Keratinocyte (primary cell): ENCODE data around the gene MIDN. TPM values are rescaled to one million over a fixed set of nuclear protein-coding genes. Genes with fewer than 3 reads are reported as not detected.

Experiments used
- DNase-seq: peaks from one replicate; pipeline ENCODE4 v3.0.0-alpha.2; 2011; ENCODE audit warnings: low read depth, missing footprints, low spot score
- FAIRE-seq: peaks from 2 replicates; lab custom pipeline; 2011; peaks lifted over from hg19 to GRCh38; lab: Jason Lieb, UNC
- H2AFZ ChIP-seq: 2 replicates; pipeline ENCODE4 v1.6.0; 2012; ENCODE audit warnings: low read length, control low read depth, inconsistent platforms; ENCODE audit not compliant: control insufficient read depth
- H3K27ac ChIP-seq: 2 replicates; pipeline ENCODE4 v1.5.1; 2011; ENCODE audit warnings: low read length; ENCODE audit not compliant: control insufficient read depth, insufficient read depth
- H3K27me3 ChIP-seq: 3 replicates; pipeline ENCODE4 v1.6.0; 2011; ENCODE audit warnings: low read length; ENCODE audit not compliant: control insufficient read depth, insufficient read depth; ENCODE audit errors: extremely low read depth
- H3K36me3 ChIP-seq, 2 experiments: 2 replicates in 1 of 2; 3 replicates in 1 of 2; pipeline ENCODE4 v1.5.1; 2011; ENCODE audit warnings: low read length in 2 of 2, mild to moderate bottlenecking in 1 of 2; ENCODE audit not compliant: control insufficient read depth in 2 of 2, insufficient read depth in 2 of 2; ENCODE audit errors: extremely low read depth in 1 of 2
- H3K4me1 ChIP-seq: 3 replicates; pipeline ENCODE4 v1.5.1; 2011; ENCODE audit warnings: low read length; ENCODE audit not compliant: control insufficient read depth, insufficient read depth; ENCODE audit errors: extremely low read depth
- H3K4me2 ChIP-seq: 3 replicates; pipeline ENCODE4 v1.6.0; 2011; ENCODE audit warnings: low read depth, low read length; ENCODE audit not compliant: control insufficient read depth, insufficient read depth; ENCODE audit errors: extremely low read depth
- H3K4me3 ChIP-seq, 3 experiments: fragments of 200-600 bp in 1 of 3; sonication (generic) in 1 of 3; 2 replicates in 2 of 3; 3 replicates in 1 of 3; pipeline ENCODE4 v1.5.1; 2011 to 2016; ENCODE audit warnings: low read length in 3 of 3, mild to moderate bottlenecking in 3 of 3, control low read depth in 2 of 3, inconsistent platforms in 1 of 3, low read depth in 1 of 3, mixed read lengths in 1 of 3, mixed run types in 1 of 3, moderate library complexity in 1 of 3; ENCODE audit not compliant: control insufficient read depth in 2 of 3, insufficient read depth in 2 of 3; ENCODE audit errors: extremely low read depth in 1 of 3
- H3K79me2 ChIP-seq: 2 replicates; pipeline ENCODE4 v1.6.0; 2012; ENCODE audit warnings: low read length; ENCODE audit not compliant: control insufficient read depth, insufficient read depth
- H3K9ac ChIP-seq: 3 replicates; pipeline ENCODE4 v1.6.0; 2011; ENCODE audit warnings: low read length; ENCODE audit not compliant: control insufficient read depth, insufficient read depth; ENCODE audit errors: extremely low read depth
- H3K9me1 ChIP-seq: 3 replicates; pipeline ENCODE4 v1.6.0; 2011; ENCODE audit warnings: low read length; ENCODE audit not compliant: control insufficient read depth, insufficient read depth; ENCODE audit errors: extremely low read depth
- H3K9me3 ChIP-seq: 2 replicates; pipeline ENCODE4 v1.5.1; 2012; ENCODE audit warnings: low read depth, low read length; ENCODE audit not compliant: control insufficient read depth
- H4K20me1 ChIP-seq: 3 replicates; pipeline ENCODE4 v1.6.0; 2011; ENCODE audit warnings: low read length; ENCODE audit not compliant: control insufficient read depth, insufficient read depth; ENCODE audit errors: extremely low read depth
- EZH2 ChIP-seq: IDR thresholded peaks from one replicate; pipeline ENCODE4 v1.6.1; 2012; ENCODE audit warnings: inconsistent platforms, mild to moderate bottlenecking, low read length, moderate library complexity
- dilution Hi-C: fragments of 300-500 bp; cut with MboI; formaldehyde crosslinking; loops from one replicate; pipeline ENCODE4 v1.7.0; 2020; ENCODE audit warnings: low sequenced_read_pairs; ENCODE audit not compliant: extremely low pct_ligation_motif_present
- polyA plus RNA-seq, 5 experiments: library from polyadenylated mRNA; depleted of rRNA in 3 of 5; stranded (reverse) in 3 of 5; stranded (forward) in 1 of 5; unstranded in 1 of 5; fragments of >200 nt; gene quantifications; 1 replicate in 1 of 5; 2 replicates in 3 of 5; 3 replicates in 1 of 5; pipeline versions ENCODE4 v1.2.1 to v1.2.3, GENCODE V29; 2011 to 2012; ENCODE audit warnings: missing spikeins in 2 of 5, low read depth in 1 of 5, low replicate concordance in 1 of 5
- TF ChIP-seq, protein P1 (sequence below), 3 experiments: IDR thresholded peaks in 1 of 3; conservative IDR thresholded peaks in 1 of 3; optimal IDR thresholded peaks in 1 of 3; 2 replicates in 2 of 3; 3 replicates in 1 of 3; pipeline versions ENCODE3 to v1.5.1; 2011; ENCODE audit warnings: low read length in 3 of 3, mild to moderate bottlenecking in 3 of 3, moderate library complexity in 2 of 3, control low read depth in 1 of 3, inconsistent platforms in 1 of 3; ENCODE audit not compliant: insufficient read depth in 2 of 3; ENCODE audit errors: extremely low read depth in 1 of 3

MIDN gene
- polyA plus RNA-seq, 1 donor (not counting 4 experiments of a cell fraction or from before 2014, with no cell fraction given), result 4.7 TPM

DNA sequence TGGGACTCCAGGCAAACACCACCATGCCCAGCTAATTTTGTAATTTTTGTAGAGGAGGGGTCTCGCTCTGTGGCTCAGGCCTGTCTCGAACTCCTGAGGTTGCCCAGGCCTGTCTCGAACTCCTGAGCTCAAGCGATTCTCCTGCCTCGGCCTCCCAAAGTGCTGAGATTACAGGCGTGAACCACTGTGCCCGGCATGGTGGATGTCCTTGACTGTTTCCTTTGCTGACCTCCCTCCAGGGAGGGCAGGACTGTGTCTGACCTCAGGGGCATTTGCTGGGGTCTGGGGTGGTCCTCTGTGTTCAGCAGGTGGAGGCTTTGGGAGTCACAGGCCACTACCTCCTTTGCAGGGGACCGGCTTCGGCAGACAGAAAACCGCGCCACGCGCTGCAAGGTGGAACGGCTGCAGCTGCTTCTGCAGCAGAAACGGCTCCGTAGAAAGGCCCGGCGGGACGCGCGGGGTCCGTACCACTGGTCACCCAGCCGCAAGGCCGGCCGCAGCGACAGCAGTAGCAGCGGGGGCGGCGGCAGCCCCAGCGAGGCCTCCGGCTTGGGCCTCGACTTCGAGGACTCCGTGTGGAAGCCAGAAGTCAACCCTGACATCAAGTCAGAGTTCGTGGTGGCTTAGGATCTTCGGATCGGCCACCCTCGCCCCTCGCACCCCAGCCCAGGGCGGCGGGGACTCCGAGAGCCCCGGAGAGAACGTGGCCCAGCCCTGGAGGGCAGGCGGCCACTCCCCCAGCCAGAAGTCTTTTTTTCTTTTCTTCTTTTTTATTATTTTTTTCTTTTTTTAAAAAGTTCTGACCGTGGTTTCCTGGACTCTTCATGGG lies 8.5 kb downstream of the MIDN start:
- Histone ChIP-seq H3K27me3 (no peaks in the 10 kb centered on the region), H3K4me1 (peaks cover 48% of the 10 kb centered on the region), H3K27ac (no peak overlapping the region), H3K4me3 (no peak overlapping the region), H3K79me2 (peaks cover 45% of the 10 kb centered on the region), H3K9me3 (no peaks in the 10 kb centered on the region), H3K9ac (no peak overlapping the region), H2AFZ (no peak overlapping the region), H3K4me2 (no peak overlapping the region), H3K36me3 (peaks cover 28 to 46% of the 10 kb centered on the region in 2 experiments), H4K20me1 (peaks cover 18% of the 10 kb centered on the region), H3K9me1 (no peaks in the 10 kb centered on the region)
- DNase-seq (no peak), FAIRE-seq (no peak)
- dilution Hi-C loops, result no loop called here
- TF ChIP-seq EZH2, result no peak
- TF ChIP-seq, protein P1, sequence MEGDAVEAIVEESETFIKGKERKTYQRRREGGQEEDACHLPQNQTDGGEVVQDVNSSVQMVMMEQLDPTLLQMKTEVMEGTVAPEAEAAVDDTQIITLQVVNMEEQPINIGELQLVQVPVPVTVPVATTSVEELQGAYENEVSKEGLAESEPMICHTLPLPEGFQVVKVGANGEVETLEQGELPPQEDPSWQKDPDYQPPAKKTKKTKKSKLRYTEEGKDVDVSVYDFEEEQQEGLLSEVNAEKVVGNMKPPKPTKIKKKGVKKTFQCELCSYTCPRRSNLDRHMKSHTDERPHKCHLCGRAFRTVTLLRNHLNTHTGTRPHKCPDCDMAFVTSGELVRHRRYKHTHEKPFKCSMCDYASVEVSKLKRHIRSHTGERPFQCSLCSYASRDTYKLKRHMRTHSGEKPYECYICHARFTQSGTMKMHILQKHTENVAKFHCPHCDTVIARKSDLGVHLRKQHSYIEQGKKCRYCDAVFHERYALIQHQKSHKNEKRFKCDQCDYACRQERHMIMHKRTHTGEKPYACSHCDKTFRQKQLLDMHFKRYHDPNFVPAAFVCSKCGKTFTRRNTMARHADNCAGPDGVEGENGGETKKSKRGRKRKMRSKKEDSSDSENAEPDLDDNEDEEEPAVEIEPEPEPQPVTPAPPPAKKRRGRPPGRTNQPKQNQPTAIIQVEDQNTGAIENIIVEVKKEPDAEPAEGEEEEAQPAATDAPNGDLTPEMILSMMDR (optimal IDR thresholded peaks at IDR 0.05 in 1 of 3, IDR thresholded peaks at IDR 0.05 in 1 of 3, conservative IDR thresholded peaks at IDR 0.05 in 1 of 3; ENCODE audit: extremely low read depth in 1 of 3, insufficient read depth in 2 of 3, low read length in 3 of 3), result no peak

DNA sequence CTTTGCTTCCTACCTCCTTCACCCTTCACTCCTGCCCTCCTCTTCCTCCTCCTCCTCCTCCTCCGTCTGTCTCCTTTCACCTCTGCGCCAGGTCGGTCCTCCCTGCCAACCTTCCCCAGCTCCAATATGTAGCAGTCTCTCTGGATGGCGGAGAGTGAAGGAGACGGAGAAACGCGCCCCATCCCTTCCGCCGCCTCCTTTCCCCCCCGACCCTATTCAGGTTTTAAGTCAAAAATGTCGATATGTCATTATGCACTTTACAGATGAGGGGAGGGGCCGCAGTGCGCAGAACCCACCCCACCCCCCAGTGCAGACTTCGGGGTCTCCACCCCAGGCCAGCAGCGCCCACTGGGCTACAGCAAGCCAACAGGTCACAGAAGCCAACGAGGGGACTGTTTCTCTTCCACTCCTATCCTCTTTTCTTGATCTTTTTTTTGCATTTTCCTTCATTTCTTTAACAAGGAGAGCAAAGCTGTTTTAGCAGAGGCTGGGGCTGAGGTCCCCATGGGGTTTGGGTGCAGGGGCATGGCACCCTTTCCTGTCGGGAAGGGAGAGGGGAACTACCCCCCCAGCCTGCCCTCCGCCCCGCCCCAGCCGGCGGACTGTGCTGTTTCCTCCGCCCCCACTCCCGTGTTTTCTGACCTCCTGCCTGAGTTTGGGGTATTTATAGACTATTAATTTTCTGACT lies 9.2 kb downstream of the MIDN start:
- H3K4me3 ChIP-seq, result no peak overlapping the region
- H3K27me3 ChIP-seq, result no peaks in the 10 kb centered on the region
- no peaks in the 10 kb centered on the region for H3K9me3 ChIP-seq
- no peak for DNase-seq
- peaks cover 28 to 46% of the 10 kb centered on the region in 2 experiments for H3K36me3 ChIP-seq
- dilution Hi-C loops, result no loop called here
- H3K4me1 ChIP-seq, result peaks cover 55% of the 10 kb centered on the region
- H3K9ac ChIP-seq, result peak overlapping the region; percentile 15
- no peak overlapping the region for H2AFZ ChIP-seq
- H3K79me2 ChIP-seq, result peaks cover 44% of the 10 kb centered on the region
- H3K27ac ChIP-seq, result no peak overlapping the region
- FAIRE-seq, result no peak
- TF ChIP-seq, protein P1 (optimal IDR thresholded peaks at IDR 0.05 in 1 of 3, IDR thresholded peaks at IDR 0.05 in 1 of 3, conservative IDR thresholded peaks at IDR 0.05 in 1 of 3; ENCODE audit: extremely low read depth in 1 of 3, insufficient read depth in 2 of 3, low read length in 3 of 3), result no peak
- no peak for TF ChIP-seq EZH2
- H4K20me1 ChIP-seq, result peaks cover 18% of the 10 kb centered on the region
- peak overlapping the region; percentile 16 for H3K4me2 ChIP-seq
- no peaks in the 10 kb centered on the region for H3K9me1 ChIP-seq
